ENCODE results near the gene VPS37D.

The VPS37D gene

DNA sequence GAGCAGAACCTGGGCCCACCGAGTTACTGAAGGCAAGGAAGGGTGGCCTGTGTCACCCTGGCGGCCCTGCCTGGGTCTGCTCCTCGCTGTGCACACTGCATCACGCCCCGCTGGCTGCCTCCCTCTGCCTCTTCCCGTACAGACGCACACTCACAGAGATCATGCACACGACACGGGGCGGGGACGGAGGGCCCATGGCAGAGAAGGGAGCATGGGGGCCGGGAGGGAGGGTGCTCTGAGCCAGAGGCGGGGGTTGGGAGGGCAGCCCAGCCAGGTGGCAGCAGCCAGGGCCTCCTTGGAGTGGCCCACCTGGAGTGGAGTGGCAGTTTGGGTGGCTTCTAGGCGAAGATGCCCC lies 32.4 kb downstream of the VPS37D start:
- TF ChIP-seq OSR2 (tag by site-specific recombination; IDR thresholded peaks at IDR 0.05): no peak
- no peak for TF ChIP-seq MZF1 (tag by site-specific recombination; IDR thresholded peaks at IDR 0.05; ENCODE audit: borderline replicate concordance)
- TF ChIP-seq ZNF747 (tag by site-specific recombination; IDR thresholded peaks at IDR 0.05): no peak
- TF ChIP-seq GLIS1 (tag by site-specific recombination; IDR thresholded peaks at IDR 0.05): peak; percentile 39
- no peak for TF ChIP-seq ZNF184 (tag by site-specific recombination; IDR thresholded peaks at IDR 0.05)
- H3K4me1 ChIP-seq (ENCODE audit: control insufficient read depth, insufficient read depth, low read length): no peaks in the 10 kb centered on the region
- H3K27ac ChIP-seq (ENCODE audit: extremely low read depth, low read depth, low read length): 0 out of 2 replicates have a peak overlapping the region, but pooled peaks have one; percentile 5
- H3K9me3 ChIP-seq (ENCODE audit: control insufficient read depth, insufficient read depth, low read depth, low read length): no peaks in the 10 kb centered on the region
- peaks cover 4 to 77% of the 10 kb centered on the region in 2 experiments; a peak in 2 of 3 replicates for H3K36me3 ChIP-seq (ENCODE audit: control insufficient read depth in 2 of 2, insufficient read depth in 1 of 2, low read length in 2 of 2)
- ChIA-PET CTCF (interaction anchor here (0.8 to 2.1 kb wide), 4 partner anchors 8 to 34 kb away, joined by 4 to 9 read pairs (median 6); no protein-coding TSS in a partner anchor), POLR2A (interaction anchor here (0.6 to 1.6 kb wide), 3 partner anchors 26 to 93 kb away, joined by 3 to 4 read pairs (median 3); no protein-coding TSS in a partner anchor)
- H3K4me3 ChIP-seq (ENCODE audit: low read depth, low read length): no peak overlapping the region

DNA sequence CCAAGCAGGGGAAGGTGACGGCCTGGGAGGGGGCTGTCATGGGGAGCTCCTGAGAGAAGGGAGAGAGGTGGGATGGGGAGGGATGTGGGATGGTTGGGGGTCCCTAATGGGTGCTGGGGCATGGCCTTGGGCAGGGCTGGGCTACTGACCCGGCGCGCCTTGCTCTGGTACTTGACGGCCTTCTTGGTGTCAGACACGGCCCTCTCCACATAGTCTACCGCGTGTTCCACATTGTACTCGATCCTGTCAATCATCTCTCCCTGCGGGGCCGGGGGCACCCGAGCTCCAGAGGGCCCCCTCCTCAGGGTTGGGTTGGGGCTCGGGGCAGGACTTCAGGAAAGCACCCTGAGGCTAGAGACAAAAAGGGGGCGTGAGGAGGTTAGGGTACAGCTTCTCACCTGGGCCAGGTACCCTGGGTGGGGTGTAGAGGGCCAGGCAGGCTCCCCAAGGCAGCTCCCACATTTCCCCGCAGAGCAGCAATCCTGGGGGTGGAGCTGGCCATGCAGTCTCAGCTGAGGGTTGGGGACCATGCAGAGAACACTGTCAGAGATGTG lies 33.0 kb downstream of the VPS37D start:
- POLR2A ChIA-PET: interaction anchor here (0.6 to 1.6 kb wide), 4 partner anchors 15 to 94 kb away, joined by 3 to 4 read pairs (median 4); no protein-coding TSS in a partner anchor
- CTCF ChIA-PET: interaction anchor here (0.6 to 2.4 kb wide), 12 partner anchors 9 to 297 kb away, joined by 3 to 12 read pairs (median 4); no protein-coding TSS in a partner anchor
- H3K36me3 ChIP-seq (ENCODE audit: control insufficient read depth in 2 of 2, insufficient read depth in 1 of 2, low read length in 2 of 2): peaks cover 4 to 74% of the 10 kb centered on the region in 2 experiments; a peak in 2 of 3 replicates

More for the DNA sequence above, 33.0 kb downstream of the VPS37D start:
- H3K9me3 ChIP-seq (ENCODE audit: control insufficient read depth, insufficient read depth, low read depth, low read length): no peaks in the 10 kb centered on the region
- H3K4me3 ChIP-seq (ENCODE audit: low read depth, low read length): no peak overlapping the region
- no peak for TF ChIP-seq BCL11B (tag by site-specific recombination; IDR thresholded peaks at IDR 0.05; ENCODE audit: low read depth)
- TF ChIP-seq HOXD13 (CRISPR knock-in tag; IDR thresholded peaks at IDR 0.05; ENCODE audit: borderline replicate concordance): no peak
- no peak for TF ChIP-seq ZSCAN16 (tag by site-specific recombination; IDR thresholded peaks at IDR 0.05)
- no peak for TF ChIP-seq ZNF324 (tag by site-specific recombination; IDR thresholded peaks at IDR 0.05)
- TF ChIP-seq TCF7L2 (IDR thresholded peaks at IDR 0.05; ENCODE audit: borderline replicate concordance, low read depth, low read length): no peak
- no peak for TF ChIP-seq FEZF1 (tag by site-specific recombination; IDR thresholded peaks at IDR 0.05)
- TF ChIP-seq, protein P1, sequence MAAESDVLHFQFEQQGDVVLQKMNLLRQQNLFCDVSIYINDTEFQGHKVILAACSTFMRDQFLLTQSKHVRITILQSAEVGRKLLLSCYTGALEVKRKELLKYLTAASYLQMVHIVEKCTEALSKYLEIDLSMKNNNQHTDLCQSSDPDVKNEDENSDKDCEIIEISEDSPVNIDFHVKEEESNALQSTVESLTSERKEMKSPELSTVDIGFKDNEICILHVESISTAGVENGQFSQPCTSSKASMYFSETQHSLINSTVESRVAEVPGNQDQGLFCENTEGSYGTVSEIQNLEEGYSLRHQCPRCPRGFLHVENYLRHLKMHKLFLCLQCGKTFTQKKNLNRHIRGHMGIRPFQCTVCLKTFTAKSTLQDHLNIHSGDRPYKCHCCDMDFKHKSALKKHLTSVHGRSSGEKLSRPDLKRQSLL (tag by site-specific recombination; IDR thresholded peaks at IDR 0.05): no peak
- TF ChIP-seq, protein P2, sequence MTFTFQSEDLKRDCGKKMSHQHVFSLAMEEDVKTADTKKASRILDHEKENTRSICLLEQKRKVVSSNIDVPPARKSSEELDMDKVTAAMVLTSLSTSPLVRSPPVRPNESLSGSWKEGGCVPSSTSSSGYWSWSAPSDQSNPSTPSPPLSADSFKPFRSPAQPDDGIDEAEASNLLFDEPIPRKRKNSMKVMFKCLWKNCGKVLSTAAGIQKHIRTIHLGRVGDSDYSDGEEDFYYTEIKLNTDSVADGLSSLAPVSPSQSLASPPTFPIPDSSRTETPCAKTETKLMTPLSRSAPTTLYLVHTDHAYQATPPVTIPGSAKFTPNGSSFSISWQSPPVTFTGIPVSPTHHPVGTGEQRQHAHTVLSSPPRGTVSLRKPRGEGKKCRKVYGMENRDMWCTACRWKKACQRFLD (tag by site-specific recombination; IDR thresholded peaks at IDR 0.05): no peak
- TF ChIP-seq ZNF23 (tag by site-specific recombination; IDR thresholded peaks at IDR 0.05; ENCODE audit: borderline replicate concordance): no peak
- no peak for TF ChIP-seq ZBTB17 (tag by site-specific recombination; IDR thresholded peaks at IDR 0.05)
- TF ChIP-seq ZNF560 (tag by site-specific recombination; IDR thresholded peaks at IDR 0.05; ENCODE audit: borderline replicate concordance): no peak
- no peak for TF ChIP-seq SALL2 (tag by site-specific recombination; IDR thresholded peaks at IDR 0.05; ENCODE audit: borderline replicate concordance)
- TF ChIP-seq, protein P3, sequence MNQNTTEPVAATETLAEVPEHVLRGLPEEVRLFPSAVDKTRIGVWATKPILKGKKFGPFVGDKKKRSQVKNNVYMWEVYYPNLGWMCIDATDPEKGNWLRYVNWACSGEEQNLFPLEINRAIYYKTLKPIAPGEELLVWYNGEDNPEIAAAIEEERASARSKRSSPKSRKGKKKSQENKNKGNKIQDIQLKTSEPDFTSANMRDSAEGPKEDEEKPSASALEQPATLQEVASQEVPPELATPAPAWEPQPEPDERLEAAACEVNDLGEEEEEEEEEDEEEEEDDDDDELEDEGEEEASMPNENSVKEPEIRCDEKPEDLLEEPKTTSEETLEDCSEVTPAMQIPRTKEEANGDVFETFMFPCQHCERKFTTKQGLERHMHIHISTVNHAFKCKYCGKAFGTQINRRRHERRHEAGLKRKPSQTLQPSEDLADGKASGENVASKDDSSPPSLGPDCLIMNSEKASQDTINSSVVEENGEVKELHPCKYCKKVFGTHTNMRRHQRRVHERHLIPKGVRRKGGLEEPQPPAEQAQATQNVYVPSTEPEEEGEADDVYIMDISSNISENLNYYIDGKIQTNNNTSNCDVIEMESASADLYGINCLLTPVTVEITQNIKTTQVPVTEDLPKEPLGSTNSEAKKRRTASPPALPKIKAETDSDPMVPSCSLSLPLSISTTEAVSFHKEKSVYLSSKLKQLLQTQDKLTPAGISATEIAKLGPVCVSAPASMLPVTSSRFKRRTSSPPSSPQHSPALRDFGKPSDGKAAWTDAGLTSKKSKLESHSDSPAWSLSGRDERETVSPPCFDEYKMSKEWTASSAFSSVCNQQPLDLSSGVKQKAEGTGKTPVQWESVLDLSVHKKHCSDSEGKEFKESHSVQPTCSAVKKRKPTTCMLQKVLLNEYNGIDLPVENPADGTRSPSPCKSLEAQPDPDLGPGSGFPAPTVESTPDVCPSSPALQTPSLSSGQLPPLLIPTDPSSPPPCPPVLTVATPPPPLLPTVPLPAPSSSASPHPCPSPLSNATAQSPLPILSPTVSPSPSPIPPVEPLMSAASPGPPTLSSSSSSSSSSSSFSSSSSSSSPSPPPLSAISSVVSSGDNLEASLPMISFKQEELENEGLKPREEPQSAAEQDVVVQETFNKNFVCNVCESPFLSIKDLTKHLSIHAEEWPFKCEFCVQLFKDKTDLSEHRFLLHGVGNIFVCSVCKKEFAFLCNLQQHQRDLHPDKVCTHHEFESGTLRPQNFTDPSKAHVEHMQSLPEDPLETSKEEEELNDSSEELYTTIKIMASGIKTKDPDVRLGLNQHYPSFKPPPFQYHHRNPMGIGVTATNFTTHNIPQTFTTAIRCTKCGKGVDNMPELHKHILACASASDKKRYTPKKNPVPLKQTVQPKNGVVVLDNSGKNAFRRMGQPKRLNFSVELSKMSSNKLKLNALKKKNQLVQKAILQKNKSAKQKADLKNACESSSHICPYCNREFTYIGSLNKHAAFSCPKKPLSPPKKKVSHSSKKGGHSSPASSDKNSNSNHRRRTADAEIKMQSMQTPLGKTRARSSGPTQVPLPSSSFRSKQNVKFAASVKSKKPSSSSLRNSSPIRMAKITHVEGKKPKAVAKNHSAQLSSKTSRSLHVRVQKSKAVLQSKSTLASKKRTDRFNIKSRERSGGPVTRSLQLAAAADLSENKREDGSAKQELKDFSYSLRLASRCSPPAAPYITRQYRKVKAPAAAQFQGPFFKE (tag by site-specific recombination; IDR thresholded peaks at IDR 0.05; ENCODE audit: borderline replicate concordance): no peak
- TF ChIP-seq, protein P4, sequence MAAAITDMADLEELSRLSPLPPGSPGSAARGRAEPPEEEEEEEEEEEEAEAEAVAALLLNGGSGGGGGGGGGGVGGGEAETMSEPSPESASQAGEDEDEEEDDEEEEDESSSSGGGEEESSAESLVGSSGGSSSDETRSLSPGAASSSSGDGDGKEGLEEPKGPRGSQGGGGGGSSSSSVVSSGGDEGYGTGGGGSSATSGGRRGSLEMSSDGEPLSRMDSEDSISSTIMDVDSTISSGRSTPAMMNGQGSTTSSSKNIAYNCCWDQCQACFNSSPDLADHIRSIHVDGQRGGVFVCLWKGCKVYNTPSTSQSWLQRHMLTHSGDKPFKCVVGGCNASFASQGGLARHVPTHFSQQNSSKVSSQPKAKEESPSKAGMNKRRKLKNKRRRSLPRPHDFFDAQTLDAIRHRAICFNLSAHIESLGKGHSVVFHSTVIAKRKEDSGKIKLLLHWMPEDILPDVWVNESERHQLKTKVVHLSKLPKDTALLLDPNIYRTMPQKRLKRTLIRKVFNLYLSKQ (tag by site-specific recombination; IDR thresholded peaks at IDR 0.05; ENCODE audit: borderline replicate concordance): no peak
- TF ChIP-seq REPIN1 (tag by site-specific recombination; IDR thresholded peaks at IDR 0.05; ENCODE audit: low read depth): no peak
- TF ChIP-seq OSR2 (tag by site-specific recombination; IDR thresholded peaks at IDR 0.05): no peak
- no peak overlapping the region for H3K27ac ChIP-seq (ENCODE audit: extremely low read depth, low read depth, low read length)
- no peaks in the 10 kb centered on the region for H3K4me1 ChIP-seq (ENCODE audit: control insufficient read depth, insufficient read depth, low read length)

Measured in HEK293 (cell line).